Mesenchymal stem cell (in vitro differentiated cells and primary cell): Measurements from ENCODE around the gene INPP4A.

ENCODE experiments used
- DNase-seq: peaks from one replicate; pipeline ENCODE4 v3.0.0-alpha.2; 2013
- H2AFZ ChIP-seq: one replicate; pipeline ENCODE4 v1.6.1; 2013; ENCODE audit warnings: low read depth, mild to moderate bottlenecking, control low read depth, inconsistent platforms, low read length, moderate library complexity
- H2AK5ac ChIP-seq: 2 replicates; pipeline ENCODE4 v1.6.1; 2013; ENCODE audit warnings: low read length, moderate library complexity, mild to moderate bottlenecking, inconsistent platforms; ENCODE audit not compliant: severe bottlenecking
- H2BK120ac ChIP-seq: one replicate; pipeline ENCODE4 v1.6.1; 2013; ENCODE audit warnings: low read depth, mild to moderate bottlenecking, inconsistent platforms, low read length, moderate library complexity
- H2BK12ac ChIP-seq, 2 experiments: one replicate each; pipeline ENCODE4 v1.6.1; 2013; ENCODE audit warnings: inconsistent platforms in 2 of 2, low read length in 2 of 2, mild to moderate bottlenecking in 2 of 2, moderate library complexity in 2 of 2, control low read depth in 1 of 2
- H2BK15ac ChIP-seq: one replicate; pipeline ENCODE4 v1.6.1; 2013; ENCODE audit warnings: mild to moderate bottlenecking, low read depth, inconsistent platforms; ENCODE audit not compliant: poor library complexity, severe bottlenecking
- H2BK5ac ChIP-seq: 2 replicates; pipeline ENCODE4 v1.6.1; 2013; ENCODE audit warnings: low read depth, mild to moderate bottlenecking, low read length, control low read depth, inconsistent platforms; ENCODE audit not compliant: poor library complexity, severe bottlenecking
- H3K14ac ChIP-seq, 2 experiments: one replicate each; pipeline ENCODE4 v1.6.1; 2013; ENCODE audit warnings: inconsistent platforms in 2 of 2, low read length in 2 of 2, control low read depth in 1 of 2, mild to moderate bottlenecking in 1 of 2, moderate library complexity in 1 of 2
- H3K18ac ChIP-seq, 2 experiments: one replicate each; pipeline ENCODE4 v1.6.1; 2013; ENCODE audit warnings: inconsistent platforms in 2 of 2, low read length in 2 of 2, control low read depth in 1 of 2, low read depth in 1 of 2, mild to moderate bottlenecking in 1 of 2
- H3K23ac ChIP-seq, 2 experiments: one replicate each; pipeline ENCODE4 v1.6.1; 2013; ENCODE audit warnings: inconsistent platforms in 2 of 2, low read length in 2 of 2, mild to moderate bottlenecking in 2 of 2, moderate library complexity in 2 of 2, control low read depth in 1 of 2
- H3K27ac ChIP-seq: 2 replicates; pipeline ENCODE4 v1.5.1; 2013; ENCODE audit warnings: mild to moderate bottlenecking, moderate library complexity, low read length, control low read depth, inconsistent platforms; ENCODE audit not compliant: poor library complexity, severe bottlenecking
- H3K27me3 ChIP-seq, 2 experiments: 2 replicates each; pipeline versions ENCODE4 v1.6.1 to v1.7.0; 2013; ENCODE audit warnings: low read length in 2 of 2, mild to moderate bottlenecking in 2 of 2, moderate library complexity in 2 of 2, control low read depth in 1 of 2, inconsistent platforms in 1 of 2; ENCODE audit not compliant: control insufficient read depth in 1 of 2, insufficient read depth in 1 of 2
- H3K36me3 ChIP-seq, 2 experiments: 2 replicates each; pipeline versions ENCODE4 v1.6.1 to v1.7.0; 2013; ENCODE audit warnings: low read length in 2 of 2, control low read depth in 1 of 2, inconsistent platforms in 1 of 2, low read depth in 1 of 2, mild to moderate bottlenecking in 1 of 2; ENCODE audit not compliant: insufficient read depth in 2 of 2, control insufficient read depth in 1 of 2
- H3K4ac ChIP-seq, 2 experiments: one replicate each; pipeline ENCODE4 v1.6.1; 2013; ENCODE audit warnings: inconsistent platforms in 2 of 2, low read length in 2 of 2, mild to moderate bottlenecking in 2 of 2, moderate library complexity in 2 of 2, control low read depth in 1 of 2, low read depth in 1 of 2
- H3K4me1 ChIP-seq: 2 replicates; pipeline ENCODE4 v1.6.1; 2013; ENCODE audit warnings: low read depth, low read length, control low read depth; ENCODE audit not compliant: control insufficient read depth, insufficient read depth
- H3K4me2 ChIP-seq: 2 replicates; pipeline ENCODE4 v1.6.1; 2013; ENCODE audit warnings: low read length, mild to moderate bottlenecking, inconsistent platforms; ENCODE audit not compliant: poor library complexity, severe bottlenecking
- H3K4me3 ChIP-seq, 2 experiments: 2 replicates each; pipeline versions ENCODE4 v1.5.1 to v1.7.0; 2013; ENCODE audit warnings: low read length in 2 of 2, mild to moderate bottlenecking in 2 of 2, control low read depth in 1 of 2, low read depth in 1 of 2; ENCODE audit not compliant: insufficient read depth in 1 of 2
- H3K79me1 ChIP-seq: replicated peaks from 2 replicates; pipeline ENCODE4 v1.6.1; 2013; ENCODE audit warnings: mild to moderate bottlenecking, control low read depth, low read length, inconsistent platforms; ENCODE audit not compliant: poor library complexity, severe bottlenecking
- H3K9ac ChIP-seq: 2 replicates; pipeline ENCODE4 v1.7.0; 2013; ENCODE audit warnings: mild to moderate bottlenecking, low read length, moderate library complexity
- H3K9me3 ChIP-seq: 2 replicates; pipeline ENCODE4 v1.7.0; 2013; ENCODE audit warnings: mild to moderate bottlenecking, low read length; ENCODE audit not compliant: control insufficient read depth
- H4K8ac ChIP-seq: one replicate; pipeline ENCODE4 v1.6.1; 2013; ENCODE audit warnings: inconsistent platforms, mild to moderate bottlenecking, low read length, moderate library complexity
- H4K91ac ChIP-seq: one replicate; pipeline ENCODE4 v1.6.1; 2013; ENCODE audit warnings: mild to moderate bottlenecking, low read length, inconsistent platforms
- WGBS: methylation state at CpG from one replicate; pipeline ENCODE4 v1.1.7; 2013; ENCODE audit warnings: mixed read lengths; 5-methylcytosine and 5-hydroxymethylcytosine counted together

Gene INPP4A

GRCh38 chr2:98583276-98583675 lies 138.6 kb downstream of the INPP4A start:
- H2BK5ac ChIP-seq, result no peak overlapping the region
- no peaks in the 10 kb centered on the region for H3K79me1 ChIP-seq
- WGBS, result 100% methylated on average over 7 of the region's 7 CpGs
- no peak overlapping the region for H3K4me2 ChIP-seq
- H3K9ac ChIP-seq, result no peak overlapping the region
- H3K9me3 ChIP-seq, result no peaks in the 10 kb centered on the region
- H4K91ac ChIP-seq, result no peak overlapping the region
- H2BK120ac ChIP-seq, result no peak overlapping the region
- no peaks in the 10 kb centered on the region for H3K4me1 ChIP-seq
- no peak overlapping the region for H3K18ac ChIP-seq
- no peak overlapping the region for H2BK15ac ChIP-seq
- no peak overlapping the region for H3K23ac ChIP-seq
- no peaks in the 10 kb centered on the region for H3K27me3 ChIP-seq
- H4K8ac ChIP-seq, result no peak overlapping the region
- no peak overlapping the region for H2BK12ac ChIP-seq
- DNase-seq, result no peak
- no peak overlapping the region for H3K27ac ChIP-seq
- no peak overlapping the region for H2AFZ ChIP-seq
- H3K14ac ChIP-seq, result no peak overlapping the region
- H3K4ac ChIP-seq, result no peak overlapping the region
- no peak overlapping the region for H3K4me3 ChIP-seq
- H2AK5ac ChIP-seq, result no peak overlapping the region
- H3K36me3 ChIP-seq, result peaks cover 26 to 28% of the 10 kb centered on the region in 2 experiments

- no peak overlapping the region for H3K23ac ChIP-seq
- no peak overlapping the region for H3K4me3 ChIP-seq
- H3K36me3 ChIP-seq, result peaks cover 23 to 26% of the 10 kb centered on the region in 2 experiments
- no peak overlapping the region for H3K4me2 ChIP-seq
- H2AK5ac ChIP-seq, result no peak overlapping the region
- H4K8ac ChIP-seq, result no peak overlapping the region
- H3K4me1 ChIP-seq, result no peaks in the 10 kb centered on the region
- H2BK5ac ChIP-seq, result no peak overlapping the region
- H3K4ac ChIP-seq, result no peak overlapping the region
- no peak overlapping the region for H2BK120ac ChIP-seq
- H3K27ac ChIP-seq, result no peak overlapping the region
- no peak overlapping the region for H4K91ac ChIP-seq
- no peaks in the 10 kb centered on the region for H3K9me3 ChIP-seq
- H3K9ac ChIP-seq, result no peak overlapping the region
- H3K18ac ChIP-seq, result no peak overlapping the region
- 90% methylated on average over 10 of the region's 10 CpGs for WGBS
- DNase-seq, result no peak
- H2BK12ac ChIP-seq, result no peak overlapping the region
- H3K79me1 ChIP-seq, result no peaks in the 10 kb centered on the region
- H2AFZ ChIP-seq, result no peak overlapping the region
- no peak overlapping the region for H2BK15ac ChIP-seq
- no peak overlapping the region for H3K14ac ChIP-seq
- no peaks in the 10 kb centered on the region for H3K27me3 ChIP-seq
Measured at GRCh38 chr2:98583816-98584618, 139.4 kb downstream of the INPP4A start.

- H3K23ac ChIP-seq, result no peak overlapping the region
- H3K9ac ChIP-seq, result no peak overlapping the region
- 97% methylated on average over 7 of the region's 10 CpGs for WGBS
- H3K4me2 ChIP-seq, result no peak overlapping the region
- H2BK120ac ChIP-seq, result no peak overlapping the region
- H3K4ac ChIP-seq, result no peak overlapping the region
- H2BK5ac ChIP-seq, result no peak overlapping the region
- no peak overlapping the region for H3K18ac ChIP-seq
- H3K36me3 ChIP-seq, result peaks cover 17 to 29% of the 10 kb centered on the region in 2 experiments
- no peaks in the 10 kb centered on the region for H3K79me1 ChIP-seq
- H3K9me3 ChIP-seq, result no peaks in the 10 kb centered on the region
- no peak overlapping the region for H4K8ac ChIP-seq
- no peak overlapping the region for H3K27ac ChIP-seq
- H3K14ac ChIP-seq, result no peak overlapping the region
- no peak overlapping the region for H3K4me3 ChIP-seq
- no peak for DNase-seq
- no peak overlapping the region for H2AFZ ChIP-seq
- H4K91ac ChIP-seq, result no peak overlapping the region
- no peak overlapping the region for H2BK12ac ChIP-seq
- no peak overlapping the region for H2BK15ac ChIP-seq
- H2AK5ac ChIP-seq, result no peak overlapping the region
- no peaks in the 10 kb centered on the region for H3K4me1 ChIP-seq
- no peaks in the 10 kb centered on the region for H3K27me3 ChIP-seq
Measured at GRCh38 chr2:98585386-98585785, 140.7 kb downstream of the INPP4A start.

- no peak overlapping the region for H2AK5ac ChIP-seq
- no peak overlapping the region for H3K4me3 ChIP-seq
- H3K23ac ChIP-seq, result no peak overlapping the region
- H3K79me1 ChIP-seq, result no peaks in the 10 kb centered on the region
- no peaks in the 10 kb centered on the region for H3K27me3 ChIP-seq
- H4K91ac ChIP-seq, result no peak overlapping the region
- H2BK120ac ChIP-seq, result no peak overlapping the region
- no peak overlapping the region for H2BK12ac ChIP-seq
- H3K4ac ChIP-seq, result no peak overlapping the region
- H3K36me3 ChIP-seq, result peaks cover 17 to 38% of the 10 kb centered on the region in 2 experiments
- no peak overlapping the region for H3K27ac ChIP-seq
- H3K4me2 ChIP-seq, result no peak overlapping the region
- no peak overlapping the region for H3K14ac ChIP-seq
- H3K18ac ChIP-seq, result no peak overlapping the region
- DNase-seq, result no peak
- H4K8ac ChIP-seq, result no peak overlapping the region
- no peak overlapping the region for H2AFZ ChIP-seq
- no peak overlapping the region for H3K9ac ChIP-seq
- no peak overlapping the region for H2BK5ac ChIP-seq
- H3K9me3 ChIP-seq, result no peaks in the 10 kb centered on the region
- H2BK15ac ChIP-seq, result no peak overlapping the region
- H3K4me1 ChIP-seq, result no peaks in the 10 kb centered on the region
- 96% methylated on average over 5 of the region's 6 CpGs for WGBS
Measured at GRCh38 chr2:98586551-98587140, 142.0 kb downstream of the INPP4A start.
